Smooth muscle cell of the brain vasculature (primary cell): Measurements from ENCODE around the gene HLX.

Source experiments
- DNase-seq: peaks from one replicate; pipeline ENCODE4 v3.0.0-alpha.2; 2012; ENCODE audit warnings: low read depth, low spot score

Gene HLX

DNA sequence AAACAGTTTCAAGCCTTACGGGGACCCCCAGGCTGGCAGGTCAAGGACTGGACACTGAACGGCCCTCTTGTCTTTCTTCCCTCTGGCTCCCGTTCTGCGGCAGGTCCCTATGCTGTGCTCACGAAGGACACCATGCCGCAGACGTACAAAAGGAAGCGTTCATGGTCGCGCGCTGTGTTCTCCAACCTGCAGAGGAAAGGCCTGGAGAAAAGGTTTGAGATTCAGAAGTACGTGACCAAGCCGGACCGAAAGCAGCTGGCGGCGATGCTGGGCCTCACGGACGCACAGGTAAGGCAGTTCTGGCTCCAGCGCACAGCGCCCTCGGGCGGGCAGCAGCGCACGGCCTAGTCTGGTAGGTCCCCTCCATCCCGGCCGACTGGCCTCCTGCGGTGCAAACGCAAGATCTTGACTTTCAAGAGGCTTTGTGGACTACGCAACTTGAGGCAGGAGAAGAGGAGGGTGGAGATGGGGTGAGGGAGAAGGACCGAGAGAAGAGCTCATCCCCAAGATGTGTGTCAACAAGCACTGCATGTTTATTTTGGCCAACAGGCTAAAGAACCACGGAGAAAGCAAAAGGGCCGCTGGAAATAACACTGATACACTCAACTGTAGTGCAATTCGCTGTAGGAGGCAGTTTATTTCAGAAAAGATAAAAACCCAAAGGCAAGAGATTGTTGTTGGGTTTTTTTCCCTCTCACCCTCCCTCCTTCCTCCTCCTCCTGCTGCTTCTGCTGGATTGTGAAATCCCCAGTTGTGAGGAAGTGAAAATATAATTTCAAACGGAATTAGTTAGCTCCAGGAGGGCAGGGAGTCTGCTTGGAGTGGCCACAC lies 3.0 kb downstream of the HLX start:
- DNase-seq: no peak

DNA sequence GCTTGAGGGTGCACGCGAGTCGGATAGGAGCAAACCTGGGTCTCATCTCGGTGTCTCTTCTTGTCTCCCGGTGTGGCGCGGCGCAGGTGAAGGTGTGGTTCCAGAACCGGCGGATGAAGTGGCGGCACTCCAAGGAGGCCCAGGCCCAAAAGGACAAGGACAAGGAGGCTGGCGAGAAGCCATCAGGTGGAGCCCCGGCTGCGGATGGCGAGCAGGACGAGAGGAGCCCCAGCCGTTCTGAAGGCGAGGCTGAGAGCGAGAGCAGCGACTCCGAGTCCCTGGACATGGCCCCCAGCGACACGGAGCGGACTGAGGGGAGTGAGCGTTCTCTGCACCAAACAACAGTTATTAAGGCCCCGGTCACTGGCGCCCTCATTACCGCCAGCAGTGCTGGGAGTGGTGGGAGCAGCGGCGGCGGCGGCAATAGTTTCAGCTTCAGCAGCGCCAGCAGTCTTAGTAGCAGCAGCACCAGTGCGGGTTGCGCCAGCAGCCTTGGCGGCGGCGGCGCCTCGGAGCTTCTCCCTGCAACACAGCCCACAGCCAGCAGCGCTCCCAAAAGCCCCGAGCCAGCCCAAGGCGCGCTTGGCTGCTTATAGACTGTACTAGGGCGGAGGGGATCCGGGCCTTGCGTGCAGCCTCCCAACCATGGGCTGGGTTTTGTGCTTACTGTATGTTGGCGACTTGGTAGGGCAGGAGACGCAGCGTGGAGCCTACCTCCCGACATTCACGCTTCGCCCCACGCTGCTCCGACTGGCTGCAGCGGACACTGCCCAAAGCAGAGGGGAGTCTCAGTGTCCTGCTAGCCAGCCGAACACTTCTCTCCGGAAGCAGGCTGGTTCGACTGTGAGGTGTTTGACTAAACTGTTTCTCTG lies 5.1 kb downstream of the HLX start:
- DNase-seq: no peak

DNA sequence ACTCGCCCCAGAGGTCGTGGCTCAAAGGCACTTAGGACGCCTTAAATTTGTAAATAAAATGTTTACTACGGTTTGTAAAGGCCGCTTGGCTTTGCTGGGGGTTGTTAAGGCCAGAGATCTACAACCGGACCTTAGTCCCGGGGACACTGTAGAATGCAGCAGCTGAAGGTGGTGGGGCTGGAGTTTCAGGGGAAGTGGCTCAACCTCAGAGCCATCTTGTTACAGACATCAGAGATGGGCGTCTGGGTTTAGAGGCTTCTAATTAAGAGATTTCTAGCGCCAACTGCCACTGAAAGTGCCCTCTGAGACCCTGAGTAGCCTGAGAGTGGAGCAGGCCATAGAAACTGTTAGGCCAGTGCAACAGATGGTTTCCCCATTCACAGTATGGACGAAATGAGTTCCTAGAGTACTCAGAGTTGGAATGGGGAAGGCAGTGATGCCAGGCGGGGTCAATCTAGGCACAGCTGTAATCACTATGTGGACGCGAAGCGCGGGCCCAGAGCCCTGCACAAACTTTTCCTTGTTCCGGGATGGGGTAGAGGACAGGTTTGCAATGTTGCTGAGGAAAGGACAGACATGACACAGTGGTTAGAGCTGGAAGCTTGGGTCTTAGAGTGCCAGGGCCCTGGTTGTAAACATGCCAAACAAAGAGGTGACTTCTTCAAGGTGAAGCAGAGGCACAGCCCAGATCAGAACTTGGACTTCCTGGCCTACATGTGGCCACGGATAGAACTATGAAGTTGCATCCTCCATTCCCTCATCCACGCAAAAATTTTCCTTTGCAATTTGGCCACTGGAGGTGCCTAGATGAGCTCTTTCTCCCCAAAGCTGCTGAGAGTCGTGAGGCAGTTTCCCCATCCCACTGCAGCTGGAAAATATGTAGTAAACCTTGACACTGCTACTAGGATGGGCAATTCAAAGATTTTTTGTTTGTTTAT lies 6.0 kb downstream of the HLX start:
- no peak for DNase-seq

DNA sequence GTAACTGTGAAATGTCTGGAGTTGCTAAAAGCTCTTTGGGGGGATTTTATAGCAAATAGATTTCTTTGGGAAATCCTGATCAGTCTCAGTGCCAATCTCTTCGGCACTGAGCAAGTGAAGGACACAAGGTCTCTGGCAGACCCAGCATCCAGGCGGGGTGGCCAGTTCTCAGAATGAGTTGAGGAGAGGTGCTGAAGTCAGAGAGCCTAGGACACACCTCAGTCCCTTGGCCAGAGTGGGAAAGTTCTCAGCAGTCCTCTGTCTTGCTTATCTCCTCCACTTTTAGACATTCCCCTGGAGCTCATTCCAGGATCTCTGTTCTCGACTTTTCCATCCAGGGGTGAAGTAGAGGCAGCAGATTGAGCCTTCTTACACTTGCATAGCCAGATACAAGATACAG lies 6.7 kb downstream of the HLX start:
- no peak for DNase-seq

DNA sequence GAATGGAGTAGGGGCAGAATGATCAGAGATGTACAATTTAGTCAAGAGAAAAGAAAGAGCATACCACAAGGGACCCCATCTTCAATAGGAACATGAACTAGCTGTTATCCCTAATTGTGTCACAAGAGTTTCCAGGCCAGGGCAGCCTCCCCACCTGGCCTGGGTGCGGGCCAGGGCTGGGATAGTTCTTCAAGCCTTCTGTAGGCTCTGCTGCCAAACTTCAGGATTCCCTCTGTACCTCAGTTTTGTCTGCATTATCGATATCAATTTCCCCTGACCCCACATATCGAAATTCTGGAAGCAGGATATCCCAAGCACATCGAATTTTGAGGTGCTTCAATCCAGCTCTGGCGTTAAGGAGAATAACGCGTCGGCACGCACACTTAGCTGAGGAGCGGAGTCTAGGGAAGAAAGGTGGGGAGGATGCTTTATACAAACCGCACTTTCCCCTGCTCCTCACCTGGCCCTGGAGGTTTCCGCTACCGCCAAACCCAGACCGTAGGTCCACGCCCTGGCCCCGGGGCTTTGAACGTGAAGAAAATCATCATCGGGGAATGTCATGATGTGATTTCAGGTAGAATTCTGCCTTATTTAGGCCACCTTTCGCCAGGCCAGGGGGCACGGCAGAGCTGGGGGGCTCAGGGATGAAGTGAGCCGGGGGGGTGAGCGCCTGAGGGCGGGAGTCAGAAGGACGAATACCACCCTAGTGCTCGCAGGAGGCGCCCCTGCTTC lies 7.4 kb downstream of the HLX start:
- no peak for DNase-seq

DNA sequence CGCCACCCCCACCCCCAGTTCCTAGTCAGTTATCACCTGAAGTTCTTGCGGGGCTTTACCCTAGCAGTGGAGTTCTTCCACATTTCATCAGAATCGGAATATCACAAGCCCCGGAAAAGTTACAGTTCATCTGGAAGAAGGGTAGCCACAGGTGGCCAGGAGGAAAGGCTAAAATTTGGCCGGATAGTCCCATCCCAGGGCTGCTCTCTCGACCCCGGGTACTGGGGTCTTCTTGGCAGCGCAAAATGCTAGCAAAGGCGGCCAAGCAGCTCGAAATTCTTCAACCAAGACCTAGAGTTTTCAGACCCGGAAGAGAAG lies 7.9 kb downstream of the HLX start:
- no peak for DNase-seq

DNA sequence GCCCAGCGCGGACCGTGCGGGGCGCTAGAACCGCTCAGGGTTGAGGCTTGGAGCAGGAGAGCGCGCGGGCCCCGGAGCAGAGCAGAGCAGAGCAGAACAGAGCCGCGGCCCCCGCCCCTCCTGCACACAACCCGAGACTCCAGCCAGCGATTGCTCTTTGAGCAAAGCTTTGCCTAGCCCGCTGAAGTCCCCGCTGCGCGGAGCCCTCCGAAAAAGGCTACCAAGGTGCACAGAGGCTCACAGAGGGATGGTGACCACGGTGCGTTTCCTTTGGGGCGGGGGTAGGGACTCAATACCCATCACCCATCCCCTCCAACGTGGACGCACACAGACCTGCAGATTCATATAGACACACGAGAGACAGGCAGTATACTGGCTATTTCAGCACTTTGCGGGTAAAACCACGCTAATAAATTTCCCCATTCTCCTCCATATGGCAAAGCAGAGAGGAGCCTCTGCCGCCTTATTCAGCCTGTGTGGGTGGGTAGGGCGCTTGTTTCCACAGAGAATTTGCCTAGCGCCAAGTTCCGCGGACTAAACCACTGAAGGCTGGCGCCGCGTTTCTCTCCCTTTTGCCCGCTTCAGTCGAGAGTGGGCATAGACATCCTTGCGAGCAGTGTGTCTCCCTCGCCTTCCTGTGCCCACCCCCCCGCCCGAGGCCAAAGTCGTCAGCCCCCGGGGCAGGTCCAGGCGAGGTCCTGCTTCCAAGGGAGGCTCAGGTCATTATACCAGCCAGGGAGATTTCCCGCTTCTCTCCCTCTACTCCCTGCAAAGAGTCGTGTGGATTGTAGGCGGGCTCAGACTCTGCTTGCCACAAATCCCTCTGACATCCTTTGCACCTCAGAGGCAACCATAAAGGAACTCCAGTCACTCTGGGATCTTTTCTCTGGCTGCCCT lies 8.5 kb downstream of the HLX start:
- DNase-seq: no peak

DNA sequence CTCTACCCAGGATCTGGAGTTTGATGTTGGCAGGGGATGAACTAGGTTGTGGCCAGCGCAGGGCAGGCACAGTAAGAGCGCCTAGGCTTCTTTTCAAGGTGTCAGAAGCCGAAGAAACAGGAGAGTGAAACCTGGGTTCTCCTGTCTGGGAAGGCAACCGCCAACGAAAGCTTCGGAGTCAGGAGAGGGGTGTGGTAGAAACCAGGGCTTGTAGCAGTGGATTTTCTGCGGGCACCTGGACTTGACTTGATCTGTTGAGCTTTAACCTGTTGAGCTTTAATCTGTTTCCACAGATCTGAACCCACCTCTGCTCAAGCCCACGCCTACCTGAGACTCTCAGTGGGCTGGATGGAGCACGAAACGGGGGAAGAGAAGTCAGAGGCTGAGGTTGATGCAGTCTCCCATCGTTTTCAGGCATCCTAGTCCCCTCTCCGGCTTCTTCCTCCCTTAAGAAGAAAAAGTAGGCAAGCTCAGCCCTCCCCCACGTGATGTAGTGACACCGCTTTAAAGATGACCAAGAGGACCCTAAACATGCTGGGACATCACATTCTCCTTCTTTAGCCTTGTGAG lies 9.3 kb downstream of the HLX start:
- no peak for DNase-seq

DNA sequence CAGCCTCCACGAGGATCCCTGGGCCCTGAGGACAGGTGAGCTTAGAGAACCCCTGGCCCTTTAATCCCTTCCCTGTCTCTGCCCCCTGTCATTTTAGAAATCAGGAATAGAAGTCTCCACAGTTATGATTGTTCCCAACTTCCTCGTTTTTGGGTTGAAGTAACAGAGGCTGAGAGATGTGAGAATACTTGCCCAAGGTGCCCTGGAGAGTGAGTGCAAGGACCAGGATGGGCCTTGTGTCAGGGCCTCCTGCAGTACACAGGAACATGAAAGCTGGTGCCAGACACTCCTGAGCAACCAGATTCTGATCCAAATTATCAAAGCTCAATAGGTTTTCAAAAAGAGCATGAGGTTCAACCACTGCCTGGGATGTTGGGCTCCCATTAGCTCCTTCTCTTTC lies 10.1 kb downstream of the HLX start:
- DNase-seq: no peak

DNA sequence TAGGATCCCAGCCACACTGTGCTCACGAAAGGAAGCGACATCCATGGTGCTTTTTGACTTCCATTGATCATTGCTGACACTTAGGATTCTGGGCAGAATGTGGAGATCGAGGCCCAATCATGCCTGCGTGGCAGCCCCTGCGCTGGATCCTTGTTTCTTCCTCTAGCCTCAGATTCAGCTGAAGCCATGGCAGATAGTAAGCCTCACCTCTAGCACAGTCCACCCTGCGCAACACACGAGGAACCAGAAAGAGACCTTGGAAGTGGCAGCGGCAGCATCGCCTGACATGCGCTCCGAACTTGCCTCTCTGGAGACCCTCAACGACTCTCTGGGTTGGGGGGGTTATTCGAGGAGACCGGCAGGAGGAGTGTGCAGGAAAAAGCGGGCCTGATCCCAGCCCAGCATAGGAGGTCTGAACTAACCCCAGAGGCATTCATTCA lies 10.6 kb downstream of the HLX start:
- DNase-seq: no peak

DNA sequence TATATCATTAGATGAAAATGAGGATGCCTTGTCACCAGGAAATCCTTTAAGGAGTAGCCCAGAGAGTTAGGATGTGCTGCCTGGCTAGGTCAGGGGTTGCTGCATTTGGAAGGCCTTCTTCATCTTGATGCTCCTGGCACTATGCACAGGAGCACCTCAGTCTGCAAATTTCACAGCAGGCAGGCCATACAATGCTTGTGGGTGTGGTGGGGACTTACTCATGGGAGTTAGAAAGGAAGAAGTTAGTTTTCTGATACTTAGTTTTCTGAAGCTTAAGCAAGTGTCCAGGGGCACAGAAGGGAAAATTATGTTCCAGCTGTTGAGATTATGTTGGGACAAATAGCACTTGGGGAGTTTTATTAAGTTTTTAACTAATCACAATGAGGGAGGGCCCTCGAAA lies 11.4 kb downstream of the HLX start:
- no peak for DNase-seq

DNA sequence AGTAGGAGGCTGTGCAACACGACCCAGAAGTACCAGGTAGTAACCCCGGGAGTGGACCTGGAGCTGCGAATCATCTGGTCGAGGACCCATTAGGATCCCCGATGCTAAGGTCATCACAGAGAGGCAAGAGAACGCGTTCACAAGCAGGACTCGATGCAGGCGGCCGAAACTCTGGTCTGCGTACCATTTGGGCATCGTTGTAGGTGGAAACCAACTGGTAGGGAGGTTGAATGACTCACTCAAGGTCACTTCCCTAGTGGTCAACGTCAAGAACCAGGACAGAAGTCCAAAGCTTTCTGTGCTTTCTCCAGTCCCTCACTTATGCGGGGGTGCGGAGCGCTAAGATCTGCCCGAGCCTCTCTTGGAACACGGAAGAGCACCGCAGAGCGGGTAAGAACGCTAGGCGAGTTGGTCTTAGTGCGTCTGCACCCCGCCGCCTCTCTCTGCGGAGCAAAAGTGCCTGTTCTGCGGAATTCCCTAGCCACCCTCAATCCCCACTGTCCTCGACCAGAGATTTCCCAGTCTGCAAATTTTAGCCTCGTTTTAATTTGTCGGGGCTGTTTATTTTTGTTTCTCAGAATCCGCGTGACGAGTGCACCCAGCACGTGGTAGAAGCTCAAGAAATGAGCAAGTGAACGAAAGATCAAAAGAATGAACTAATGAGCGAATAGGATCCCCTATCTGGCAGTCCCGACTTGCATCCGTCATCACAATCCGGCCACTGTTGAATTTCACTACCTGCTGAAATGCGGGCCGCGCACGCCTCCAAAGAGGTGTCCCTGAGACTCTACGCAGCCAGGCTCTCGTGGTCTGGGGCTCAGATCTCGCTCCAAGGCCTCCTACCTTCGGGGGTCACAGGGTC lies 12.2 kb downstream of the HLX start:
- no peak for DNase-seq

DNA sequence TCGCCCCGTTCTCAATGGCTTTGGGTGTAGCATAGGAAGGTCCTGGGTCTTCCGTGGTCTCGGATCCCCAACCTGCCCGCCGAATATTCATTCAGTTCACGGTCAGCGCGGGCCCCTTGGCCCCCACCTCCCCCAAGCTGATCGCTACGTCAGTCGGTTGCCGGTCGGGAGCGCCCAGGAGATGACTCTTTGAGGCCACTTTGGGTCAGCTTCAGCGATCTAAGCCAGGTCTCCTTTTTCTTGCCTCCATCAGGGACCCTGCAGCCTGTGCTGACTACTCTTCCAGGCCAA lies 12.8 kb downstream of the HLX start:
- DNase-seq: no peak

DNA sequence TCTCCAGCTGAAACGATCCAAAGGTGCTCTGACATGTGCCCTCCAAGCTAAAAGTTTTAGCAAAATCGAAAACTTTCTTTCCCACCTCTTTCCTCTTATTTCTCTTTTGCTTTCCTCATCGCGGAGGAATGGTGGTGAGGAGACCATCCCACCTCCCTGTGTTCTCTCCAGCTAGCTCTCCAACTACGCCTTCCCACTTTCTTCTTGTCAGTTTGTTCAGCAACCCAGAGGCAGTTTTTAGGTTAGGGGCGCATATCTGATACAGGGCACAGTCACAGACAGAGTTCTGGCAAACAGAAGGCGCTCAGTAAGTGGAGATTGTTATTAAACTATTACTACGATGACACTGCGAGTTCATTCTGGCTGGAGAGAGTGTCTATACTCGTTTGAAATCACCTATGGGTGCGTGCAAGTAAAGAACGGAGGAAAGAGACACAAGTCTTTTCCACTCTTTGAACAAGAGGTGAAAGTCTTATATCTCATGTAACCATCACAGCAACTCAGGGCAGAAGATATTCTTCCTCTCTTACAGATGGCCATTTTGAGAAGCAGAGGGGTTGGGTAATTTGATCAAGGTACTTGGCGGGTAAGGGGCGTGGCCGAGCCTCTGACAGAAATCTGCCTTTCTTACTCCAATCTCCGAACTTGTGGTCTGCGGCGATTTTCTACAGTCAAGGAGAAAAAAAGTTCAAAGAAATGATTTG lies 13.9 kb downstream of the HLX start:
- no peak for DNase-seq

DNA sequence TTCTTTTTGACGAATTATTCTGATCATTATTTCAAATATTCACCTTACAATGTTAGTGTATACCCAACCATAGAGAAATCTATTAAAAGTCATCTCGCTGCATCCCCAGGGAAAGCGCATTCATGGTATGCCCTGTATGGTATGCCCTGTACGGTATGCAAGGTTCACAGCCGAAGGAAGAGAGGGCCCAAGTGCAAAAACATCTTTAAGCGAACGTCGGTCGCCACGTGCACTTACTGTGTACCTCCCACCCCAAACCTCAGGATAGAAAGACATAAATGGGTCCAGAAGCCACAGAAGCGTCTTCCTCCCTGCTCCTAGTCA lies 14.4 kb downstream of the HLX start:
- no peak for DNase-seq

DNA sequence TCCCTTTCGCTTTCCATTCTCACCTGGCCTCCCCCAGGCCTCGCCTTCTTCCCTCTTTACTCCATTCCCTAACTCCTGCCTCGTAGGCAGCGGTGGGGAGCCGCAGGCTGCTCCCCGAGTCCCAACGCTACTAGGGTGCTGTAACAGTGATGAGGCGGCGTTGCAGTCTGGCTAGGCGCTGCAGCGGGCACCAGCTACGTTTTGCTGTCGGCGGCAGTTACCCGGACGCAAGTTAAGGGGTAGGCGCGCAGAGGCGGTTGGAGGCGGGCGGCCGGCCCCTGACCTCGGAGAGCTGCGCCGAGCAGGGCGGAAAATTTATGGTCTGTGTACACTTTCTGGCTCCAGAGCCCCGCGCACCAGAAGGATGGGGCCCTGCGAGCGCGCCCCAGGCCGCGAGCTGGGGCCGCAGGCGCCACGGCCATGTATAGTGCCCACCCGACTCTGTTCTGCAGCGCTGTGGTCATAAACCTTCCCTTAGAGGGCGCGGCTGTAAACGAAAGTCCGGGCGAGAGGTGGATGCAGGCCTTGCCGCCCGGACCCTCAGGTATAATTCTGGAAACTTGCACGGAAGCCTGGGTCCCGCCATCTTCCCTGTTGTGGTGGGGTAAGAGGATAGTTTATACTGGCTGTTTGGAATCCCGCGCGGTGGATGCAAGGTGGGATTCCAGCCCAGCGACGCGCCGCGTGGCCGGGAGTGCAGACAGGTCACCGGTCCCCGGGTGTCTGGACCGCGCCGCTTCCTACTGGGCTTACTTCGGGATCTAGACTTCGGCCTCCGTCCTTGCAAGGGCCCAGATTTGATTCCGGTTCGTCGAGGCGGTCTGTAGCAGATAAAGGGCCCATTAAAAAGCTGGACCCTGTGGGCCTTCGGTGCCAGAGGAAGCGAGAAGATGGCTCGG lies 15.0 kb downstream of the HLX start:
- no peak for DNase-seq

DNA sequence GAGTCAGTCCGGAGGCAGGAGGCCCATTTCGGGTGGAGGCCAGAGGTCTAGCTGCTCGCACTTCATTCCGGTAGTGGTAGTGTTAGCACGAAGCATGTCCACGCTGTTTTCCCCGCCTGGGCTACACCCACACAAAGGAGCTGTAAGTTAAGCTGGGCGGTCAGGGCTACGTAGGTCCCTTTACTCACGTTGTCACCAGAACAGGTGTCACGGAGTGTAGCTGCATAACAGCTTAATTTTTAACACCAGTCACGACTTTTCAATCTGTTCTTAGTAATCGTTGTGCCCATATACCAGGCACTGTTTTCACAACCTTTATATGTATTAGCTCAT lies 15.6 kb downstream of the HLX start:
- no peak for DNase-seq

DNA sequence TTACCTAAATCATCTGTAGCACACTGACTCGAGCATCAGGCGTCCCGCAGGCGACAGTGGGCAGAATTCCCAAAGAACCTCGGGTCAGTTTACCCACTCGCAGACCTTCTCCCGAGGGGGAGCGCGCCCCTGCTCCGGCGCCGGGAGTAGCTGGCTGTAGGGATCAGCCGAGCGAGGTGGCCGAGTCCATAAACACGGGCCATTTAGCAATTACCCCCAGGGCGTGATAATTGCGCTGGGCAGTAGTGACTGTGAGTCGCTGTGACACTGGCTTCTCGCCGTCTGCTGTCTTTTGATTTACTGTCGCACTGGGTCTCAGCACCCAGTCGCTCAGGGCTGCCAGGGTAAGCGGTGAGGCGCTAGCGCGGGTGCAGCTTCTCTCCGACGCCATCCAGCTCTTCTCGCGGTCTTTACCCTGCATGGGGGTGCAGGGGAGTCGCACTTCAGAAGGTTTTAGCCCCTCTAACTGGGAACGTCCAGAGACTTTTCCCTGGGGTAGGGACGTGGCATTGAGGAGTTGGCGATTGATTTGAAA lies 16.2 kb downstream of the HLX start:
- no peak for DNase-seq
